GM19238 (cell line): ENCODE results near the gene PLPP3.
A peak's percentile ranks its signal among the peaks of the same experiment; 100 is the strongest.

Source experiments
- DNase-seq: peaks from one replicate; pipeline ENCODE4 v3.0.0; 2011; ENCODE audit warnings: low spot score; ENCODE audit not compliant: insufficient read length

Gene PLPP3

DNA sequence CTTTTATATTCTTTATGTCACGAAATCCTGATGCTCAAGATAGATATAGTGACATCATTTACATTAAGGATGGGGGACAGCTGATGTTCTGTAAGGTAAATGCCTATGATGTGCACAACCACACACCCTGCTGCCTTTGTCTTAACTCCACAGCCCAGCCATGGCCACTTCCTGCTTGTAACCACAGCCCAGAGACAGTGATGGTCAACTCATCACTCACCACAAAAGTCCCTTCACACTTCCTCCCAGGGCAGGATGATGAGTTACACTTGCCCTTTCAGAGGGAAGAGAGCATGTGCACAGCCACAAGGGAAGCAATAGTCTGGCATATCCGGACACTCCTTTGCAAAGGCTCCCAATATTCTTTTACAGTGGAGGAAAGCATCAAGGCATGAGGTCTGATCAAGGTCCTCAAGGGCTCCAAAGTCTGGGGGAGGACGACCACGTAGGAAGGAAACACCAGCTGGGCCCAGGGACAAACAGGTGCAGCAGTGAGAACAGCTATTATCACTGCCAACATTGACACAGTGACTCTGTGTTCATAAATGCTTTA is 53.8 kb downstream of the PLPP3 start:
- no peak for DNase-seq

DNA sequence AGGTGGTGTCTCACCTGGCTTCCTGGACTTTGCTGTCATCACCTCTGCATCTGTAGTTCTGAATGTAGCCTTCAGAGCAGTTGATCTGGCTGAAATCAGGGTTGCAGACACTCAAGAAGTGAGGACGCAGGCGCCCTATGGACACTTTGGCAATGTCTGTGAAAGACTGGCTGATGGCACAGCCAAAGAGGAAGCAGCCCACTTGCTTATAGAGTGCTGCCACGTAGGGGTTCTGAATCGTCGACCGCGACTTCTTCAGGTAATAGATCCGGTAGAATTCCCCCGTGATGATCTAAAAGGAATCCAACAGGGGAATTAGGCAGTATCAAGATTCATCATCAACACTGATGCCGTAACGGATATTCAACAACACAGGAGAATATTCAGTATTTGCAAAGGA is 55.1 kb downstream of the PLPP3 start:
- DNase-seq: no peak

- no peak for DNase-seq
Measured at GRCh38 chr1:56522680-56523079, 56.7 kb downstream of the PLPP3 start.

- no peak for DNase-seq
Measured at GRCh38 chr1:56520016-56520601, 59.3 kb downstream of the PLPP3 start.

- no peak for DNase-seq
Measured at GRCh38 chr1:56517404-56518130, 61.8 kb downstream of the PLPP3 start.

- DNase-seq: peak; percentile 35
Measured at GRCh38 chr1:56516539-56517252, 62.7 kb downstream of the PLPP3 start.

GRCh38 chr1:56515898-56516538 is 63.3 kb downstream of the PLPP3 start:
- DNase-seq: no peak

- DNase-seq: no peak
Measured at GRCh38 chr1:56512724-56513494, 66.5 kb downstream of the PLPP3 start.

GRCh38 chr1:56511766-56512165 is 67.6 kb downstream of the PLPP3 start:
- DNase-seq: no peak

DNA sequence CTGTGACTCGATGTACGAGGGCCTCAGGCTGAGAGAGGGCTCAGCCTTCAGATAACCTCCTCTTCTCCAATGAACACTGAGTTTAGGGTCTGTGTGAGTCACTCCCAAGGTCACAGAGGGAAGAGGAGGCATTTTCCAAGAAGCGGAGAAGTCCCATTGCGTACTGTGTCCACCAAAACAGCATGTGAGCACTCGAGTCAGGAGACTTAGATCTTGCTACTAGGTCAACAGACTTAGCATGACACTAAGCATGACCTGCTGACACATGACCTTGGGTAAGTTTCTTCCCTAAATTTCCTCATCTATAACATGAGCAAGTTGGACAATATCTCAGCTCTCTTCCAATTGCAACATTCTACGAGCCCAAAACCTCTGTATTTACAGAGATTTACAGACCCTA is 68.0 kb downstream of the PLPP3 start:
- no peak for DNase-seq

- no peak for DNase-seq
Measured at GRCh38 chr1:56510642-56511021, 68.7 kb downstream of the PLPP3 start.

DNA sequence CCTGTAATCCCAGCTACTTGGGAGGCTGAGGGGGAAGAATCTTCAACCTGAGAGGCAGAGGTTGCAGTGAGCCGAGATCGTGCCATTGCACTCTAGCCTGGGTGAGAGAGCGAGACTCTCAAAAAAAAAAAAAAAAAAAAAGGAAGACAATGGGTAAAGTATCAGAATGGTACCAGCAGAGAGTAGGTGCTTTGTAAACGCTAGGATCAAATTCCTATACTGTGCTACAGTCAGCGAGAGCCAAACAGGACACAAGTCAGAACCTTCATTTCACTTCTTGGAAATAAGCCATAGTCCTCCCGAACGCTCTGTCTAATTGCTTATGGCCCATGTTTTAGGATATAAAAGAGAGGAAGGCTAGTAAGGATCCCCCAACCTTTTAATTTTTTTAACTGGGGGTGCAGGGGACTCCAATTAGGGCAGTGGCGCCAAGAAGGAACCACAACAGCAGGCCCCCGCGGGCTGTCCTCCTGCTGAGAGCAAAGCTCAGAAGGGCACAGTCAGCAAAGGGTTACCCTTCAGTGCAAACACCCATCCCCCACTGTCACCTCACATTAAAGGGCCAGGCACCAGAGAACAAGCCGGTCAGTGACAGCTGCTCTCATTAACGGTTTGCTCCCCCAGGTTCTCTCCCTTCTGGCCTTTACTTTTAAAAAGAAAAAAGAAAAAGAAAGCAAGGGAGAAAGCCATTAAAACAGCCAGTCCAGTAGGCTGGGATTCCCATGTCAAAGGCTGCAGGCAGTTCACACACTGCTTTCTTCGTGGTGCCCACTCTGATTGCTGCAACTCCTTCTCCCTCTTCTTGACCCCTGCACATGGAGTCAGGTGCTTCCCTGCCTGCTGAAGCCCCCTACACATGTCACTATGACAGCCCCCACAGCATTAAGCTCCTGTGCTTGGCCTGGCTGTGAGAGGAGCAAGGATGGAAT is 69.4 kb downstream of the PLPP3 start:
- DNase-seq: no peak

DNA sequence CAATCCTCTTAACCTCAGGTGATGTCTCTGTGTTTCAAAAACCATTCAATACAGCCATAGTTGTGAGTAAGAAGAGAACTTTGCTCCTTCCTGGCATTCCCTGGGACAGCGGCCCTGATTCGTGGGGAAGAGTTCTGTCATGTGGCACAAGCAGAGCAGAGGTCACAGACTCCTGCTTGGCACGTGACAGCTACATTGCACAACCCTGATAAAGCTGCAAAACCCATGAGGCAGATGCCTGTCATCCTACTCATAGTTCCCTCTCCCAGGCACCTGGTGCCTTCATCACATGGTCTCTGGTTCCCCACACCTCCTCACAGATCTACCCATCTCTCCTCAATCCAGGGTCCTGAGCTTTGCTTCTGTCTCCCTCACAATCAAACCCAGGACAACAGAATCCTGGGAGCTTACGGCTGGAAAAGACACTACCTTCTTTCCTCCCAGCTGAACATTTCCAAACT is 70.8 kb downstream of the PLPP3 start:
- DNase-seq: no peak

- DNase-seq: no peak
Measured at GRCh38 chr1:56507925-56508522, 71.3 kb downstream of the PLPP3 start.

DNA sequence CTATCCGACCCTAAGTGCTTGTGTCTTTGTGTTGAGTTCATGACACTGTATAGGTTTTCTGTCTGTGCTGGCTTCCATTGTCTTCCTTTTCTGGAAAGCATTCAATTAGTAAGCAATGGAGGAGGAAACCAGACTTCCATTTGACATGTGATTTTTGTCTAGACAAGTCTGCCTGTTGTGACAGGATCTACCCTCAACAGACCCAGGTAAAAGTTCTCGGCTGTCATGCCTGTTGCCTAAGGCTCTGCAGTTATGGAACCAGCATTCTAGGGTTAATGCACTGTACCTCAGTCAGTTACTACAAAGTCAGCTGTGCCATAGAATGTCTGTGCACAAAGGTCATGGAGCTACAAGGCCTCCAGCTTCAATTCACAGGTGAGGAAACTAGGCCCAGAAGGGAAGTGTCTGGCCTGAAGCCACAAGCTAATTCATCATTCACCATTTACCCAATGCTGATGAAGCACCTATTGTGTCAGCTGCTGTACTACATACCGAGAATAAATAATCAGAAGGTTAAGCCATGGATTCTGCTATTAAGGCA is 72.3 kb downstream of the PLPP3 start:
- no peak for DNase-seq

DNA sequence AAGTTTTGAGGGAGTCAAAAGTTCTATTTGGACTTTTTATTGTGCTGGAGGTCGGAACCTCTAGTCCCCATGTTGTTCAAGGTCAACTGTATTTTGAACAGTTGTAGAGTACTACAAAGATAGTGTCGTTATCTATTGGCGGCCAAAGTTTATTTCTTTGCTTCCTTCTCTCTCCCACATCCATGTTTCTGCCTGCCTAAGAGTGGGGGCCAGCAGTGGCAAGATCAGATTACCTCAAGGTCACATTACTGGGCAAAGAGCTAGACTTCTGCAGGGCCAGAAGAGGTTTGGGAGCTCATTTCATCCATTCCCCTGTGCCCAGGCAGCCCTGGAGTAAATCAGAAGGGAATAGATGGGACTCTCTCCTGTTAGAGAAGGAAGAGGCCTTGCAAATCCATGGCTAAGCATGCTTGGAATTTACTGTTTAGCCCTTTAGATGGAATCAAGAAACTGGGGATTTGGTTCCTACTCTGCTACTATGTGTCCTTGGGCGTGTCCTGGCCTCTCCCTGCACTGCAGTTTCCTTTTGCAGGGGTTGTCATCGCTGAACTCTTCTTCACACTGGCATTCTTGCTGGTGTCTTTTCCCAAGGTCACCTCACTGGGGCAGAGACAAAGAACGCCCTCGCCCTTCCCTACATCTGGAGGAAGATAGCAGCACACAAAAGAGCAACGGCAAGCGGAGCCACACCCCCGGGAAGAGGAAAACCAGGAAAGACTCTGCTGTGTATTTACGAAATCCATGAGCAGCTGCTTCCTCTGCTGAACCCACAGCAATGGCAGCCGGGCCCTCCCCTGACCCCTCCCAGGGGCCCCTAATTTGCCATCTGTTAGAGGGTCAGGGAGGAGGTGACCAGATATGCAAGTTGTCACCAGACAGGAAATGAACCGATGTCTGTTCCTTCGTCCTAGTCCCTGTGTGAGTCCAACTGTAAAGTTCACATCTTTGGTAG is 73.3 kb downstream of the PLPP3 start:
- DNase-seq: no peak

DNA sequence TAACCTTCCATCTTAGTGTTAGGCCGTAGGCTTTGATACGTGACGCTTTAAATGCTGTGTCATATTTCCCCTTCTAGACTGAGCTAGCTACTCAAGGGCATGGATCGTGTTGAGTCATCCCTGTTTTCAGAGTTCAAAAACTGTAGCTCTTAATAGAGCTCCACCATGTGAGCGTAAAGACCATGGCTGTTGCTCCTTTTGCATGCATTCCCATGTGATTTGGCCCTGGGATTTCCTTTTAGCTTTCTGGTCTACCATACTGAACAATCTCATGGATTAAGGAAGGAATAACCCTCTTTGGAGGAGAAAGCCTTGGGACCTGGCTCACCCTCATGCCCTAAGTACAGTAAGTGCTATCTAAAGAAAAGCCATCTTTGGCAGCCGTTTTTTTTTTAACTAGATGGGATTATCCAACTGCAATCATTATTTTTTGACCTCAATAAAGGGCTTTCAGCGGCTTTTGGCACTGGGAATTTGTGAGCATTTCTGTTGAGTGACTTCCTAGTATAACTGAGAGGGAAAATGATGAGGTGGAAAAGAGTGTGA is 76.6 kb downstream of the PLPP3 start:
- no peak for DNase-seq

- DNase-seq: no peak
Measured at GRCh38 chr1:56501888-56502287, 77.5 kb downstream of the PLPP3 start.
